HepG2 (cell line): Measurements from ENCODE around the gene SH2D3A. TPM values are rescaled to one million over a fixed set of nuclear protein-coding genes. Genes with fewer than 3 reads are reported as not detected.

Source experiments
- CBFB ChIP-seq: sonication (generic); formaldehyde crosslinking; IDR thresholded peaks from 2 replicates; pipeline ENCODE4 v1.4.0; 2020; ENCODE audit warnings: missing genetic modification reagents
- ERF ChIP-seq: IDR thresholded peaks from 2 replicates; pipeline ENCODE4 v1.6.1; 2018; ENCODE audit warnings: missing biosample characterization, missing genetic modification reagents
- FIP1L1 ChIP-seq: fragments of 200-400 bp; formaldehyde crosslinking; IDR thresholded peaks from 2 replicates; pipeline ENCODE4 v1.6.1; 2018; ENCODE audit warnings: low read depth, mild to moderate bottlenecking, low read length, moderate library complexity, borderline replicate concordance; ENCODE audit not compliant: insufficient read depth
- GABPA ChIP-seq, 2 experiments: IDR thresholded peaks; 2 replicates each; pipeline ENCODE4 v1.6.1; 2011 to 2016; ENCODE audit warnings: low read depth in 2 of 2, low read length in 1 of 2, missing biosample characterization in 1 of 2, missing genetic modification characterization in 1 of 2
- GATAD2A ChIP-seq: IDR thresholded peaks from 2 replicates; pipeline ENCODE4 v1.6.1; 2016
- HMG20A ChIP-seq: IDR thresholded peaks from 2 replicates; pipeline ENCODE4 v1.6.1; 2016; ENCODE audit warnings: borderline replicate concordance
- KAT7 ChIP-seq: IDR thresholded peaks from 2 replicates; pipeline ENCODE4 v1.6.1; 2018; ENCODE audit warnings: borderline replicate concordance, missing compliant biosample characterization
- NCOR1 ChIP-seq: fragments of 200-600 bp; sonication (generic); IDR thresholded peaks from 2 replicates; pipeline ENCODE4 v1.7.0; 2017; ENCODE audit warnings: antibody characterized with exemption, low read length, borderline replicate concordance
- NFKB2 ChIP-seq: sonication (generic); formaldehyde crosslinking; IDR thresholded peaks from 2 replicates; pipeline ENCODE4 v1.4.0; 2020; ENCODE audit warnings: missing genetic modification reagents, borderline replicate concordance
- NFYC ChIP-seq: IDR thresholded peaks from 2 replicates; pipeline ENCODE4 v1.6.1; 2016; ENCODE audit warnings: missing genetic modification reagents, missing compliant biosample characterization
- RBFOX2 ChIP-seq: fragments of 200-400 bp; formaldehyde crosslinking; IDR thresholded peaks from 2 replicates; pipeline ENCODE4 v1.6.1; 2017; ENCODE audit warnings: low read depth, mild to moderate bottlenecking, low read length
- SALL1 ChIP-seq: sonication (generic); formaldehyde crosslinking; IDR thresholded peaks from 2 replicates; pipeline ENCODE4 v1.8.0; 2022; ENCODE audit warnings: mild to moderate bottlenecking, missing genetic modification reagents
- SIX1 ChIP-seq: sonication (generic); formaldehyde crosslinking; IDR thresholded peaks from 2 replicates; pipeline ENCODE4 v1.4.0; 2020; ENCODE audit warnings: missing genetic modification reagents, borderline replicate concordance
- SIX4 ChIP-seq: sonication (generic); formaldehyde crosslinking; IDR thresholded peaks from 2 replicates; pipeline ENCODE4 v1.4.0; 2020; ENCODE audit warnings: missing genetic modification reagents
- TBX2 ChIP-seq: sonication (generic); formaldehyde crosslinking; IDR thresholded peaks from 2 replicates; pipeline ENCODE4 v1.5.0; 2020; ENCODE audit warnings: missing genetic modification reagents, mild to moderate bottlenecking, borderline replicate concordance
- TFAP4 ChIP-seq: sonication (generic); IDR thresholded peaks from 2 replicates; pipeline ENCODE4 v1.6.1; 2016; ENCODE audit warnings: low read depth, borderline replicate concordance
- THAP11 ChIP-seq: IDR thresholded peaks from 2 replicates; pipeline ENCODE4 v1.6.1; 2016; ENCODE audit warnings: missing biosample characterization, missing genetic modification reagents
- WIZ ChIP-seq: sonication (generic); formaldehyde crosslinking; IDR thresholded peaks from 2 replicates; pipeline ENCODE4 v1.5.1; 2020; ENCODE audit warnings: mild to moderate bottlenecking, missing genetic modification reagents
- YEATS4 ChIP-seq: sonication (generic); formaldehyde crosslinking; IDR thresholded peaks from 2 replicates; pipeline ENCODE4 v1.4.0; 2020; ENCODE audit warnings: missing genetic modification reagents, borderline replicate concordance
- ZBTB7A ChIP-seq: sonication (generic); formaldehyde crosslinking; IDR thresholded peaks from 2 replicates; pipeline ENCODE4 v1.8.0; 2022; ENCODE audit warnings: mild to moderate bottlenecking, missing genetic modification reagents
- ZGPAT ChIP-seq: IDR thresholded peaks from 2 replicates; pipeline ENCODE4 v1.6.1; 2016; ENCODE audit warnings: mild to moderate bottlenecking
- ZNF317 ChIP-seq: sonication (generic); formaldehyde crosslinking; IDR thresholded peaks from 2 replicates; pipeline ENCODE4 v1.5.0; 2020; ENCODE audit warnings: mild to moderate bottlenecking, missing genetic modification reagents
- ZNF556 ChIP-seq: sonication (generic); formaldehyde crosslinking; IDR thresholded peaks from 2 replicates; pipeline ENCODE4 v1.4.0; 2020; ENCODE audit warnings: mild to moderate bottlenecking, missing genetic modification reagents, borderline replicate concordance
- ZNF576 ChIP-seq: sonication (generic); formaldehyde crosslinking; IDR thresholded peaks from 2 replicates; pipeline ENCODE4 v1.4.0; 2020; ENCODE audit warnings: mild to moderate bottlenecking, missing genetic modification reagents
- polyA plus RNA-seq, 8 experiments: library from polyadenylated mRNA; depleted of rRNA in 3 of 8; stranded (reverse) in 7 of 8; unstranded in 1 of 8; fragments of >200 nt; fragmentation: Illumina TruSeq in 4 of 8; extraction: Trizol in 4 of 8; gene quantifications; 2 replicates each; pipeline versions ENCODE4 v1.2.1 to v1.2.3, GENCODE V29; 2011 to 2016; ENCODE audit warnings: low read depth in 4 of 8, missing spikeins in 1 of 8, mixed read lengths in 1 of 8; ENCODE audit not compliant: insufficient read depth in 1 of 8
- total RNA-seq, 5 experiments: library from RNA; depleted of rRNA; stranded (reverse); fragments of >200 nt; fragmentation: Illumina TruSeq; extraction: Trizol; gene quantifications; 2 replicates each; pipeline ENCODE4 v1.2.3, GENCODE V29; 2016; ENCODE audit warnings: low read depth in 1 of 5
- TF ChIP-seq, protein P1 (sequence below): sonication (generic); formaldehyde crosslinking; conservative IDR thresholded peaks from 2 replicates; pipeline ENCODE4 v1.8.1; 2023; ENCODE audit warnings: missing genetic modification reagents
- TF ChIP-seq, protein P2 (sequence below): sonication (generic); formaldehyde crosslinking; IDR thresholded peaks from 2 replicates; pipeline ENCODE4 v1.4.0; 2020; ENCODE audit warnings: missing genetic modification reagents

SH2D3A gene
- total and polyA plus RNA-seq, 2 of the 13 experiments (the other 11 are each of a cell fraction or from before 2014, with no cell fraction given): 1.0 to 2.2 TPM

DNA sequence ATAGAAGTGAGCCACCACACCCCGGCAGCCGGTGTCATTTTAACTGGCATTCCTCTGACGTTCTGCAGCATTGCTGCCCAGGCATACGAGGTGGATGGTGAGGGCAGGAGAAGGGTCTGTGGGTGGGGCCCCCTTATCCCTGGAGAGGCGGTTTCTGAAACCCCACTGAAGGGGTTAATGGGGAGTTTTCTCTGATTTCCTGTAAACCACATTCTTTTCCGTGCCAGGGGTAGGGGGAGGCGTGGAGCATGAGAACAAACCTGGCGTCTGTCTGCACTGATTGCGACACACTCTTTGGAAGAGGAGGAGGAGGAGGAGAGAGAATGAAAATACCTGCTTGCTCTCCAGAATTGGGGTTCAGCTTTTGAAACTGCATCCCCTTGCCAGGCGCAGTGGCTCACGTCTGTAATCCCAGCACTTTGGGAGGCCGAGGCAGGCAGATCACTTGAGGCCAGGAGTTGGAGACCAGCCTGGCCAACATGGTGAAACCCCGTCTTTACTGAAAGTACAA is 44.1 kb downstream of the SH2D3A start (continued):
- TF ChIP-seq HMG20A (peak; percentile 74; the same call in 1 of the 2 replicates), WIZ (CRISPR knock-in tag) (no peak), ZGPAT (peak; percentile 92), SALL1 (CRISPR knock-in tag) (peak; percentile 88), GABPA (IDR thresholded peaks at IDR 0.05; ENCODE audit: low read depth, low read length) (no peak), GABPA (CRISPR knock-in tag; IDR thresholded peaks at IDR 0.05; ENCODE audit: low read depth) (peak; percentile 41), SIX1 (CRISPR knock-in tag) (peak; percentile 67; the same call in 1 of the 2 replicates), TBX2 (peak; percentile 75; the same call in 1 of the 2 replicates), FIP1L1 (no peak), ZNF317 (CRISPR knock-in tag) (peak; percentile 14; the same call in 1 of the 2 replicates), CBFB (CRISPR knock-in tag) (peak; percentile 54; the same call in 1 of the 2 replicates), GATAD2A (CRISPR knock-in tag) (peak; percentile 97), RBFOX2 (peak; percentile 50; the same call in 1 of the 2 replicates), SIX4 (CRISPR knock-in tag) (peak; percentile 85), ZBTB7A (CRISPR knock-in tag) (peak; percentile 72; the same call in 1 of the 2 replicates), KAT7 (CRISPR knock-in tag) (0 out of 2 replicates have a peak, but pooled peaks have one; percentile 58), NFKB2 (CRISPR knock-in tag) (peak; percentile 15; the same call in 1 of the 2 replicates), YEATS4 (CRISPR knock-in tag) (peak; percentile 50; the same call in 1 of the 2 replicates), ZNF556 (CRISPR knock-in tag) (peak; percentile 75; the same call in 1 of the 2 replicates), THAP11 (CRISPR knock-in tag) (peak; percentile 82), ERF (CRISPR knock-in tag) (peak; percentile 94), NCOR1 (peak; percentile 57; the same call in 1 of the 2 replicates), TFAP4 (peak; percentile 9; the same call in 1 of the 2 replicates), NFYC (CRISPR knock-in tag) (no peak; the same call in 1 of the 2 replicates), ZNF576 (no peak)
- TF ChIP-seq, protein P1, sequence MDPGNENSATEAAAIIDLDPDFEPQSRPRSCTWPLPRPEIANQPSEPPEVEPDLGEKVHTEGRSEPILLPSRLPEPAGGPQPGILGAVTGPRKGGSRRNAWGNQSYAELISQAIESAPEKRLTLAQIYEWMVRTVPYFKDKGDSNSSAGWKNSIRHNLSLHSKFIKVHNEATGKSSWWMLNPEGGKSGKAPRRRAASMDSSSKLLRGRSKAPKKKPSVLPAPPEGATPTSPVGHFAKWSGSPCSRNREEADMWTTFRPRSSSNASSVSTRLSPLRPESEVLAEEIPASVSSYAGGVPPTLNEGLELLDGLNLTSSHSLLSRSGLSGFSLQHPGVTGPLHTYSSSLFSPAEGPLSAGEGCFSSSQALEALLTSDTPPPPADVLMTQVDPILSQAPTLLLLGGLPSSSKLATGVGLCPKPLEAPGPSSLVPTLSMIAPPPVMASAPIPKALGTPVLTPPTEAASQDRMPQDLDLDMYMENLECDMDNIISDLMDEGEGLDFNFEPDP: no peak
- TF ChIP-seq, protein P2, sequence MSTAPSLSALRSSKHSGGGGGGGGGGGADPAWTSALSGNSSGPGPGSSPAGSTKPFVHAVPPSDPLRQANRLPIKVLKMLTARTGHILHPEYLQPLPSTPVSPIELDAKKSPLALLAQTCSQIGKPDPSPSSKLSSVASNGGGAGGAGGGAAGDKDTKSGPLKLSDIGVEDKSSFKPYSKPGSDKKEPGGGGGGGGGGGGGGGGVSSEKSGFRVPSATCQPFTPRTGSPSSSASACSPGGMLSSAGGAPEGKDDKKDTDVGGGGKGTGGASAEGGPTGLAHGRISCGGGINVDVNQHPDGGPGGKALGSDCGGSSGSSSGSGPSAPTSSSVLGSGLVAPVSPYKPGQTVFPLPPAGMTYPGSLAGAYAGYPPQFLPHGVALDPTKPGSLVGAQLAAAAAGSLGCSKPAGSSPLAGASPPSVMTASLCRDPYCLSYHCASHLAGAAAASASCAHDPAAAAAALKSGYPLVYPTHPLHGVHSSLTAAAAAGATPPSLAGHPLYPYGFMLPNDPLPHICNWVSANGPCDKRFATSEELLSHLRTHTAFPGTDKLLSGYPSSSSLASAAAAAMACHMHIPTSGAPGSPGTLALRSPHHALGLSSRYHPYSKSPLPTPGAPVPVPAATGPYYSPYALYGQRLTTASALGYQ (CRISPR knock-in tag): peak; percentile 66
